Caco-2 (cell line): ENCODE data around the gene TEX19. TPM values are rescaled to one million over a fixed set of nuclear protein-coding genes. Genes with fewer than 3 reads are reported as not detected.

Source experiments
- BruUV-seq: library from RNA; stranded (reverse); fragments of 400-500 nt; replicated peaks from 2 replicates; lab custom pipeline; 2021; lab: Mats Ljungman, UMichigan
- CTCF ChIA-PET: fragments of 300-600 bp; sonication (Branson Sonifier 250); formaldehyde crosslinking; loops from one replicate; lab custom pipeline; 2022; ENCODE audit warnings: antibody characterized with exemption; lab: Charles Lee
- POLR2A ChIA-PET: fragments of 300-600 bp; sonication (Branson Sonifier 250); formaldehyde crosslinking; loops from one replicate; lab custom pipeline; 2022; ENCODE audit warnings: antibody characterized with exemption; lab: Charles Lee
- DNase-seq, 2 experiments: peaks; one replicate each; pipeline versions ENCODE4 v3.0.0 to v3.0.0-alpha.2; 2020 to 2022
- H3K27me3 ChIP-seq: replicated peaks from 2 replicates; pipeline ENCODE4 v1.6.0; 2011; ENCODE audit warnings: low read length; ENCODE audit not compliant: control insufficient read depth, insufficient read depth
- H3K36me3 ChIP-seq: 2 replicates; pipeline ENCODE4 v1.5.1; 2011; ENCODE audit warnings: low read length; ENCODE audit not compliant: control insufficient read depth, insufficient read depth
- H3K4me1 ChIP-seq: fragments of 250-450 bp; sonication (Bioruptor Pico); 2 replicates; pipeline ENCODE4 v1.5.1; 2020; ENCODE audit warnings: mild to moderate bottlenecking
- H3K4me3 ChIP-seq: 2 replicates; pipeline ENCODE4 v1.5.1; 2011; ENCODE audit warnings: low read depth, mild to moderate bottlenecking, control low read depth, low read length
- H3K9me3 ChIP-seq: fragments of 250-450 bp; sonication (Bioruptor Pico); 2 replicates; pipeline ENCODE4 v1.5.1; 2020; ENCODE audit warnings: mild to moderate bottlenecking, moderate library complexity
- H3K27ac Mint-ChIP-seq: one replicate; pipeline ENCODE4 v1.8.0; 2022; ENCODE audit warnings: mixed read lengths; ENCODE audit not compliant: unreplicated experiment
- H3K27me3 Mint-ChIP-seq: one replicate; pipeline ENCODE4 v1.8.0; 2022; ENCODE audit warnings: mixed read lengths; ENCODE audit not compliant: insufficient read depth, unreplicated experiment
- H3K36me3 Mint-ChIP-seq: one replicate; pipeline ENCODE4 v1.8.0; 2022; ENCODE audit warnings: mild to moderate bottlenecking, mixed read lengths; ENCODE audit not compliant: insufficient read depth, unreplicated experiment
- H3K4me1 Mint-ChIP-seq: one replicate; pipeline ENCODE4 v1.8.0; 2022; ENCODE audit warnings: low read depth, mixed read lengths; ENCODE audit not compliant: unreplicated experiment
- H3K4me3 Mint-ChIP-seq: one replicate; pipeline ENCODE4 v1.8.0; 2022; ENCODE audit warnings: mild to moderate bottlenecking, moderate library complexity, mixed read lengths; ENCODE audit not compliant: unreplicated experiment
- H3K9me3 Mint-ChIP-seq: one replicate; pipeline ENCODE4 v1.8.0; 2022; ENCODE audit warnings: mixed read lengths; ENCODE audit not compliant: unreplicated experiment
- intact Hi-C: fragments of 100-400 bp; cut with micrococcal nuclease; formaldehyde crosslinking; loops from one replicate; pipeline ENCODE4 v1.10.0; 2022; ENCODE audit not compliant: unreplicated experiment
- total RNA-seq: library from RNA; stranded (reverse); gene quantifications from 2 replicates; pipeline ENCODE4 v1.2.3, GENCODE V29; 2022
- TF ChIP-seq, protein P1 (sequence below), 2 experiments: fragments of 200-600 bp in 1 of 2; IDR thresholded peaks; 1 replicate in 1 of 2; 2 replicates in 1 of 2; pipeline versions ENCODE4 v1.5.1 to v1.8.0; 2011 to 2022; ENCODE audit warnings: antibody characterized with exemption in 1 of 2, control low read depth in 1 of 2, inconsistent platforms in 1 of 2, low read depth in 1 of 2, low read length in 1 of 2, mild to moderate bottlenecking in 1 of 2, moderate library complexity in 1 of 2; ENCODE audit not compliant: insufficient read depth in 1 of 2, severe bottlenecking in 1 of 2, unreplicated experiment in 1 of 2

TEX19 gene
- total RNA-seq, 1 experiment from 2014 or later: 4.2 TPM

GRCh38 chr17:82388223-82388921, 29.3 kb downstream of the TEX19 start:
- H3K27ac Mint-ChIP-seq: no peak overlapping the region
- BruUV-seq: no TSS peak
- H3K4me1 Mint-ChIP-seq: no peaks in the 10 kb centered on the region
- Histone ChIP-seq H3K4me3 (no peak overlapping the region), H3K27me3 (no peaks in the 10 kb centered on the region), H3K4me1 (peaks cover 14% of the 10 kb centered on the region), H3K9me3 (no peaks in the 10 kb centered on the region), H3K36me3 (no peaks in the 10 kb centered on the region)
- CTCF ChIA-PET: no interaction called here
- H3K4me3 Mint-ChIP-seq: no peak overlapping the region
- no peaks in the 10 kb centered on the region for H3K27me3 Mint-ChIP-seq
- TF ChIP-seq, protein P1, sequence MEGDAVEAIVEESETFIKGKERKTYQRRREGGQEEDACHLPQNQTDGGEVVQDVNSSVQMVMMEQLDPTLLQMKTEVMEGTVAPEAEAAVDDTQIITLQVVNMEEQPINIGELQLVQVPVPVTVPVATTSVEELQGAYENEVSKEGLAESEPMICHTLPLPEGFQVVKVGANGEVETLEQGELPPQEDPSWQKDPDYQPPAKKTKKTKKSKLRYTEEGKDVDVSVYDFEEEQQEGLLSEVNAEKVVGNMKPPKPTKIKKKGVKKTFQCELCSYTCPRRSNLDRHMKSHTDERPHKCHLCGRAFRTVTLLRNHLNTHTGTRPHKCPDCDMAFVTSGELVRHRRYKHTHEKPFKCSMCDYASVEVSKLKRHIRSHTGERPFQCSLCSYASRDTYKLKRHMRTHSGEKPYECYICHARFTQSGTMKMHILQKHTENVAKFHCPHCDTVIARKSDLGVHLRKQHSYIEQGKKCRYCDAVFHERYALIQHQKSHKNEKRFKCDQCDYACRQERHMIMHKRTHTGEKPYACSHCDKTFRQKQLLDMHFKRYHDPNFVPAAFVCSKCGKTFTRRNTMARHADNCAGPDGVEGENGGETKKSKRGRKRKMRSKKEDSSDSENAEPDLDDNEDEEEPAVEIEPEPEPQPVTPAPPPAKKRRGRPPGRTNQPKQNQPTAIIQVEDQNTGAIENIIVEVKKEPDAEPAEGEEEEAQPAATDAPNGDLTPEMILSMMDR (IDR thresholded peaks at IDR 0.05; ENCODE audit: insufficient read depth in 1 of 2, low read depth in 1 of 2, low read length in 1 of 2, severe bottlenecking in 1 of 2, unreplicated experiment in 1 of 2): peak in 1 of 2 experiments; percentile 23
- H3K36me3 Mint-ChIP-seq: peaks cover 5% of the 10 kb centered on the region
- no peaks in the 10 kb centered on the region for H3K9me3 Mint-ChIP-seq
- DNase-seq: peak in 1 of 2 experiments; percentile 38
- POLR2A ChIA-PET: no interaction called here
- intact Hi-C loops: no loop called here

DNA sequence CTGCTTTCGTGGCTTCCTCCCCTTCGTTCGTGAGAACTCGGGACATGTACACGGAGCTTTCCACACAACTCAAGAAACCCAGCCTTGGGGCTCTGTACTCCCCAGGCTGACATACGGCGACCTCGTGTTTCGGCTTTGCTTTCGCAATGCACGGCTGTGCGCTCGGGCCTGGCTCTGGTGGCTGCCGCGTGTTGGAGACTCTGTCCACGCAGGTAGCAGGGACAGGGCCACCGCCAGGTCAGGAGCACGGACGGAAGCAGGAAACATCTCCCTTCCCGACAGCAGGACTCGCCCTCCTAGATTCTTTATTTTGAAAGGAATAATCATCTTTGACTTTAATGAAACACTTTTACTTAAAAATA, 29.9 kb downstream of the TEX19 start:
- H3K9me3 ChIP-seq: no peaks in the 10 kb centered on the region
- Mint-ChIP-seq H3K9me3 (no peaks in the 10 kb centered on the region), H3K27me3 (no peaks in the 10 kb centered on the region), H3K36me3 (peaks cover 10% of the 10 kb centered on the region), H3K4me1 (no peaks in the 10 kb centered on the region), H3K4me3 (no peak overlapping the region), H3K27ac (no peak overlapping the region)
- no peaks in the 10 kb centered on the region for H3K27me3 ChIP-seq
- intact Hi-C loops: no loop called here
- no TSS peak for BruUV-seq
- no peaks in the 10 kb centered on the region for H3K36me3 ChIP-seq
- H3K4me3 ChIP-seq: no peak overlapping the region
- no peak for DNase-seq
- CTCF ChIA-PET: no interaction called here
- peaks cover 14% of the 10 kb centered on the region for H3K4me1 ChIP-seq
- TF ChIP-seq, protein P1 (IDR thresholded peaks at IDR 0.05; ENCODE audit: insufficient read depth in 1 of 2, low read depth in 1 of 2, low read length in 1 of 2, severe bottlenecking in 1 of 2, unreplicated experiment in 1 of 2): no peak
- POLR2A ChIA-PET: no interaction called here

- H3K36me3 ChIP-seq: no peaks in the 10 kb centered on the region
- CTCF ChIA-PET: no interaction called here
- no peak for DNase-seq
- H3K4me3 ChIP-seq: no peak overlapping the region
- H3K9me3 ChIP-seq: no peaks in the 10 kb centered on the region
- H3K4me1 ChIP-seq: peaks cover 14% of the 10 kb centered on the region
- H3K4me1 Mint-ChIP-seq: no peaks in the 10 kb centered on the region
- POLR2A ChIA-PET: no interaction called here
- H3K27ac Mint-ChIP-seq: no peak overlapping the region
- peaks cover 11% of the 10 kb centered on the region for H3K36me3 Mint-ChIP-seq
- TF ChIP-seq, protein P1 (IDR thresholded peaks at IDR 0.05; ENCODE audit: insufficient read depth in 1 of 2, low read depth in 1 of 2, low read length in 1 of 2, severe bottlenecking in 1 of 2, unreplicated experiment in 1 of 2): no peak
- BruUV-seq: no TSS peak
- intact Hi-C loops: no loop called here
- H3K9me3 Mint-ChIP-seq: no peaks in the 10 kb centered on the region
- no peaks in the 10 kb centered on the region for H3K27me3 ChIP-seq
- H3K27me3 Mint-ChIP-seq: no peaks in the 10 kb centered on the region
- H3K4me3 Mint-ChIP-seq: no peak overlapping the region
Measured at GRCh38 chr17:82389379-82389778, 30.3 kb downstream of the TEX19 start.
